HUES48 (cell line): ENCODE results near the gene NUP93.

Experiments used
- H3K27ac ChIP-seq: one replicate; pipeline ENCODE4 v1.7.0; 2013; ENCODE audit warnings: low read depth, low read length, inconsistent platforms
- H3K27me3 ChIP-seq: 2 replicates; pipeline ENCODE4 v1.6.1; 2013; ENCODE audit warnings: mild to moderate bottlenecking, low read length; ENCODE audit not compliant: control insufficient read depth, insufficient read depth
- H3K36me3 ChIP-seq: 2 replicates; pipeline ENCODE4 v1.6.1; 2013; ENCODE audit warnings: low read length; ENCODE audit not compliant: control insufficient read depth, insufficient read depth
- H3K4me1 ChIP-seq: 2 replicates; pipeline ENCODE4 v1.6.1; 2013; ENCODE audit warnings: mild to moderate bottlenecking, low read length; ENCODE audit not compliant: control insufficient read depth, insufficient read depth
- H3K4me3 ChIP-seq: 2 replicates; pipeline ENCODE4 v1.5.1; 2013; ENCODE audit warnings: mild to moderate bottlenecking, low read depth, low read length
- H3K9ac ChIP-seq: 2 replicates; pipeline ENCODE4 v1.6.1; 2013; ENCODE audit warnings: mild to moderate bottlenecking, low read depth, low read length, moderate library complexity
- H3K9me3 ChIP-seq: 2 replicates; pipeline ENCODE4 v1.6.1; 2013; ENCODE audit warnings: low read length; ENCODE audit not compliant: control insufficient read depth, insufficient read depth

The NUP93 gene

GRCh38 chr16:56764835-56765234 lies 34.9 kb downstream of the NUP93 start:
- Histone ChIP-seq H3K4me1 (no peaks in the 10 kb centered on the region), H3K9me3 (no peaks in the 10 kb centered on the region), H3K27me3 (no peaks in the 10 kb centered on the region), H3K9ac (no peak overlapping the region), H3K36me3 (peaks cover 38% of the 10 kb centered on the region), H3K4me3 (no peak overlapping the region), H3K27ac (no peak overlapping the region)

- Histone ChIP-seq H3K4me3 (no peak overlapping the region), H3K9me3 (no peaks in the 10 kb centered on the region), H3K4me1 (no peaks in the 10 kb centered on the region), H3K9ac (no peak overlapping the region), H3K27me3 (no peaks in the 10 kb centered on the region), H3K36me3 (peaks cover 26% of the 10 kb centered on the region), H3K27ac (no peak overlapping the region)
These were observed 36.0 kb downstream of the NUP93 start for GRCh38 chr16:56765949-56766348.

GRCh38 chr16:56767024-56767423 lies 37.1 kb downstream of the NUP93 start:
- H3K9ac ChIP-seq: no peak overlapping the region
- H3K4me3 ChIP-seq: no peak overlapping the region
- H3K27me3 ChIP-seq: no peaks in the 10 kb centered on the region
- peaks cover 17% of the 10 kb centered on the region for H3K36me3 ChIP-seq
- no peaks in the 10 kb centered on the region for H3K4me1 ChIP-seq
- no peaks in the 10 kb centered on the region for H3K9me3 ChIP-seq
- no peak overlapping the region for H3K27ac ChIP-seq

GRCh38 chr16:56769677-56770076 lies 39.7 kb downstream of the NUP93 start:
- no peak overlapping the region for H3K4me3 ChIP-seq
- H3K27me3 ChIP-seq: no peaks in the 10 kb centered on the region
- peaks cover 6% of the 10 kb centered on the region; the same call in 1 of the 2 replicates for H3K4me1 ChIP-seq
- H3K27ac ChIP-seq: no peak overlapping the region
- H3K9me3 ChIP-seq: no peaks in the 10 kb centered on the region
- no peak overlapping the region for H3K9ac ChIP-seq
- peaks cover 6% of the 10 kb centered on the region; the same call in 1 of the 2 replicates for H3K36me3 ChIP-seq

- peaks cover 5% of the 10 kb centered on the region; the same call in 1 of the 2 replicates for H3K36me3 ChIP-seq
- no peaks in the 10 kb centered on the region for H3K9me3 ChIP-seq
- no peak overlapping the region for H3K4me3 ChIP-seq
- no peak overlapping the region for H3K9ac ChIP-seq
- H3K4me1 ChIP-seq: peaks cover 17% of the 10 kb centered on the region
- no peaks in the 10 kb centered on the region for H3K27me3 ChIP-seq
- no peak overlapping the region for H3K27ac ChIP-seq
These were observed 41.8 kb downstream of the NUP93 start for GRCh38 chr16:56771558-56772279.

GRCh38 chr16:56773532-56773931 lies 43.6 kb downstream of the NUP93 start:
- H3K27ac ChIP-seq: no peak overlapping the region
- peaks cover 17% of the 10 kb centered on the region for H3K4me1 ChIP-seq
- no peaks in the 10 kb centered on the region for H3K27me3 ChIP-seq
- no peaks in the 10 kb centered on the region for H3K36me3 ChIP-seq
- no peak overlapping the region for H3K9ac ChIP-seq
- no peaks in the 10 kb centered on the region for H3K9me3 ChIP-seq
- no peak overlapping the region for H3K4me3 ChIP-seq

- H3K9me3 ChIP-seq: no peaks in the 10 kb centered on the region
These were observed 44.2 kb downstream of the NUP93 start for GRCh38 chr16:56774016-56774680.

GRCh38 chr16:56775162-56775561 lies 45.2 kb downstream of the NUP93 start:
- Histone ChIP-seq H3K4me3 (no peak overlapping the region), H3K27ac (peak overlapping the region; percentile 7), H3K27me3 (no peaks in the 10 kb centered on the region), H3K9ac (no peak overlapping the region), H3K4me1 (peaks cover 21% of the 10 kb centered on the region), H3K36me3 (no peaks in the 10 kb centered on the region), H3K9me3 (no peaks in the 10 kb centered on the region)

More at GRCh38 chr16:56774016-56774680, 44.2 kb downstream of the NUP93 start:
- Histone ChIP-seq H3K4me3 (no peak overlapping the region), H3K36me3 (no peaks in the 10 kb centered on the region), H3K9ac (no peak overlapping the region), H3K27me3 (no peaks in the 10 kb centered on the region), H3K4me1 (peaks cover 17% of the 10 kb centered on the region), H3K27ac (no peak overlapping the region)

GRCh38 chr16:56776562-56776961 lies 46.6 kb downstream of the NUP93 start:
- no peak overlapping the region for H3K27ac ChIP-seq
- no peaks in the 10 kb centered on the region for H3K27me3 ChIP-seq
- no peak overlapping the region for H3K9ac ChIP-seq
- peaks cover 31% of the 10 kb centered on the region for H3K4me1 ChIP-seq
- H3K4me3 ChIP-seq: no peak overlapping the region
- no peaks in the 10 kb centered on the region for H3K9me3 ChIP-seq
- H3K36me3 ChIP-seq: no peaks in the 10 kb centered on the region

- Histone ChIP-seq H3K4me3 (no peak overlapping the region), H3K4me1 (peaks cover 35% of the 10 kb centered on the region), H3K27me3 (no peaks in the 10 kb centered on the region), H3K27ac (no peak overlapping the region), H3K9me3 (no peaks in the 10 kb centered on the region), H3K9ac (no peak overlapping the region), H3K36me3 (no peaks in the 10 kb centered on the region)
These were observed 47.1 kb downstream of the NUP93 start for GRCh38 chr16:56777001-56777400.

- Histone ChIP-seq H3K4me1 (peaks cover 40% of the 10 kb centered on the region), H3K9me3 (no peaks in the 10 kb centered on the region), H3K27me3 (no peaks in the 10 kb centered on the region), H3K27ac (no peak overlapping the region), H3K36me3 (no peaks in the 10 kb centered on the region), H3K4me3 (no peak overlapping the region), H3K9ac (no peak overlapping the region)
These were observed 47.6 kb downstream of the NUP93 start for GRCh38 chr16:56777482-56777881.
